Measurements from ENCODE around the gene WFDC5.

DNA sequence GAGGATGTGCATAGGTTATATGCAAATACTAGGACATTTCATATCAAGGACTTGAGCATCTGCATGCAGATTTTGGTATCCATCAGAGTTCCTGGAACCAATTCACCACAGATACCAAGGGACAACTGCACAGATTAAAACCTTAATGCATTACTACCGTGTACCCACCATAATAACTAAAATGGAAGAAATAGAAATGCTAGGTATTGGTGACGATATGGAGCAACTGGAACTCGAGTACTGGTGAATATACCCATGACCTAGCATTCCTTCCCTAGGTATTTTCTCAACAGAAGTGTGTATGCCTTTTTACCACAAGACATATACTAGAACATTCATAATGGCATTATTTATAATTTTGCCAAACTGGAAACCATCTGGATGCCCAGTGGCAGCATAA lies 32.5 kb downstream of the WFDC5 start:
- TF ChIP-seq, protein P1, sequence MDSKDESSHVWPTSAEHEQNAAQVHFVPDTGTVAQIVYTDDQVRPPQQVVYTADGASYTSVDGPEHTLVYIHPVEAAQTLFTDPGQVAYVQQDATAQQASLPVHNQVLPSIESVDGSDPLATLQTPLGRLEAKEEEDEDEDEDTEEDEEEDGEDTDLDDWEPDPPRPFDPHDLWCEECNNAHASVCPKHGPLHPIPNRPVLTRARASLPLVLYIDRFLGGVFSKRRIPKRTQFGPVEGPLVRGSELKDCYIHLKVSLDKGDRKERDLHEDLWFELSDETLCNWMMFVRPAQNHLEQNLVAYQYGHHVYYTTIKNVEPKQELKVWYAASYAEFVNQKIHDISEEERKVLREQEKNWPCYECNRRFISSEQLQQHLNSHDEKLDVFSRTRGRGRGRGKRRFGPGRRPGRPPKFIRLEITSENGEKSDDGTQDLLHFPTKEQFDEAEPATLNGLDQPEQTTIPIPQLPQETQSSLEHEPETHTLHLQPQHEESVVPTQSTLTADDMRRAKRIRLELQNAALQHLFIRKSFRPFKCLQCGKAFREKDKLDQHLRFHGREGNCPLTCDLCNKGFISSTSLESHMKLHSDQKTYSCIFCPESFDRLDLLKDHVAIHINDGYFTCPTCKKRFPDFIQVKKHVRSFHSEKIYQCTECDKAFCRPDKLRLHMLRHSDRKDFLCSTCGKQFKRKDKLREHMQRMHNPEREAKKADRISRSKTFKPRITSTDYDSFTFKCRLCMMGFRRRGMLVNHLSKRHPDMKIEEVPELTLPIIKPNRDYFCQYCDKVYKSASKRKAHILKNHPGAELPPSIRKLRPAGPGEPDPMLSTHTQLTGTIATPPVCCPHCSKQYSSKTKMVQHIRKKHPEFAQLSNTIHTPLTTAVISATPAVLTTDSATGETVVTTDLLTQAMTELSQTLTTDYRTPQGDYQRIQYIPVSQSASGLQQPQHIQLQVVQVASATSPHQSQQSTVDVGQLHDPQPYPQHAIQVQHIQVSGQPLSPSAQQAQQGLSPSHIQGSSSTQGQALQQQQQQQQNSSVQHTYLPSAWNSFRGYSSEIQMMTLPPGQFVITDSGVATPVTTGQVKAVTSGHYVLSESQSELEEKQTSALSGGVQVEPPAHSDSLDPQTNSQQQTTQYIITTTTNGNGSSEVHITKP (tag by site-specific recombination; IDR thresholded peaks at IDR 0.05), result no peak
- TF ChIP-seq CTCF (tag by site-specific recombination; IDR thresholded peaks at IDR 0.05) (no peak), PRDM4 (tag by site-specific recombination; IDR thresholded peaks at IDR 0.05) (no peak), REST (tag by site-specific recombination; IDR thresholded peaks at IDR 0.05) (no peak), ZFP69B (tag by site-specific recombination; IDR thresholded peaks at IDR 0.05) (no peak), ZNF623 (tag by site-specific recombination; IDR thresholded peaks at IDR 0.05) (no peak), ZBTB20 (tag by site-specific recombination; IDR thresholded peaks at IDR 0.05) (no peak), TCF7L2 (IDR thresholded peaks at IDR 0.05; ENCODE audit: borderline replicate concordance, low read depth, low read length) (no peak), ZNF785 (tag by site-specific recombination; IDR thresholded peaks at IDR 0.05) (no peak), ZNF629 (tag by site-specific recombination; IDR thresholded peaks at IDR 0.05) (no peak), ZNF792 (tag by site-specific recombination; IDR thresholded peaks at IDR 0.05) (no peak), MEIS1 (CRISPR knock-in tag; IDR thresholded peaks at IDR 0.05; ENCODE audit: borderline replicate concordance) (no peak), ZNF274 (IDR thresholded peaks at IDR 0.05; ENCODE audit: low read length) (no peak), ZNF274 (tag by site-specific recombination; IDR thresholded peaks at IDR 0.05; ENCODE audit: borderline replicate concordance) (no peak)
